NCI-H1694 treated with DMSO at 0.1 percent for 48 hours (cell line): ENCODE data around the gene SLX4IP.

ENCODE experiments used
- DNase-seq: peaks from one replicate; lab custom pipeline; 2025; lab: John Stamatoyannopoulos, UW

Gene SLX4IP

DNA sequence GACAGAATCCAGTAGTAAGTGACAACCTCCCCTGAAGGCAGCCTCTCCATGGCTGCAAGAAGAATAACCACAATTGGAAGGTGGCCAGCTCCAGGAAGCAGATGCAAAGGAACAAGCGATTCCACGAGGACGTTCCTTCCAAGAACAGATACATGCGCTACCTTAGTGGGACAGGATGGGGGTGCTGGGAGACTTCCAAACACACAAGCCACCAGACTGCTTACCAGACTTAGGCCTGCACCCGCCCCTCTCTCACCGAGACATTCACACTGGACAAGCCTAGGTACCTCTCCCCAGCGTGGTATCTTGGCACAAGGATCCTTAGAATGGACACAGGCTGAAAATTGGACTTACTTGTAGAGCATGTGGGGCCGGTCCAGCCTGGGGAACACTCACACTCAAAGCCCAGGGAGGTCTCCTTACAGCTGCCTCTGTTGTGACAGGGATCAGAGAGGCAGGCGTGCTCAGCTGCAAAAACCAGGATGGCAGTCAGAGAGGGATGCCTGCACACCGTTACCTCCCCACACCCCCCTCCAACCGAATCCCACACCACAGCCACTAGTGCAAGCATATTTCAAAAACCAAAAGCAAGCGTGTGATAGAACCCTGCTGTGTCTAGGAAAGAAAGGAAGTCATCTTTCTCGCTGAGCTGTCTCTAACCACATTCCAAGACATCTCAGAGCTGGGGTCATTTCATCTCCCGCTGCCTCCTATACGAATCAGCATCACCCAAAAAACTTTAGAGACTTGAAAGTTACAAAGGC, 216.3 kb downstream of the SLX4IP start:
- DNase-seq, result no peak

DNA sequence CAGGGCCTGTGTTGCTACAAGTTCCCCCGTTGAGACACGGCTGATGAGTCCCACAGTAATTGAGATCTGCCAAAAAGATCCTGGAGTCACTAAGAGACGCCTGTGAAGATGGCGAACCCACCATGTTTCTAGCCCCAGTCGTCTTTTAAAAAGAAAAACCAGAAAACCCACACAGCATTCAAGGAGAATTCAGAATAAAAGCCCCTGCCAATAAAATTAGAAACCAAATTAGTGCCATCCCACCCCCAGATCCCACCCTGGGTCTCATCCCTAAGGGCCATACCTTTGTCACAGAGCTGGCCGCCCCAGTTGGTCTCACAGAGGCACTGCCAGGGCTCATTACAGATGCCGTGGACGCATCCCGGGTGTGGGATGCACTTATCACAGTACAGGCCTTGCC, 217.1 kb downstream of the SLX4IP start:
- DNase-seq, result no peak

DNA sequence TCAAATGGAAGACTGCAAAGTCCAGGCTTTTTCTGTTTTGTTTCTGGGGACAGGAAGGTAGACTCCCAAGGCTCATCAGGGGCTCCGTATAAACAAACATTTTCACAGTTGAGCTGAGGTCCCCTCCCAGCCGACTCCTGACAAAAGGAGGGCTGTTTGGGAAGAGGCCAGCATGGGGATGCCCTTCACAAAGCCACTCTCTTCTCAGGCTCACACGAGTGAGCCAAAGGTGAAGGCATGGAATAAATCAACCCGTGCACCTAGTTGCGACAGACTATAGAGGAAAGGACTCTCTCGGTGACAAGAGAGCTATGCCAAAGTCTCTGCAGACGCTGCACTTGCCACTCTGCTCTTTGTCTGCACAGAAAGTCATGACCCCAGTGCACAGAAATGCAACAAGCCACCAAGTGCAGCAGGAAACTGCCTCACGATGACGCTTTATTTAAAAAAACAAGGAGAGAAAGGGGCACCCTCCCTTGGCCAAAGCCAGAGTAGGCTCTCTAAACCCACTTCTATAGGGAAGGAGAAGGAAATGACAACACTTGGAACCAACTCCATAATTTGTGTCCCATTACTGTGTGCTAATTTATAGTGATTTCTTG, 217.7 kb downstream of the SLX4IP start:
- DNase-seq, result no peak

DNA sequence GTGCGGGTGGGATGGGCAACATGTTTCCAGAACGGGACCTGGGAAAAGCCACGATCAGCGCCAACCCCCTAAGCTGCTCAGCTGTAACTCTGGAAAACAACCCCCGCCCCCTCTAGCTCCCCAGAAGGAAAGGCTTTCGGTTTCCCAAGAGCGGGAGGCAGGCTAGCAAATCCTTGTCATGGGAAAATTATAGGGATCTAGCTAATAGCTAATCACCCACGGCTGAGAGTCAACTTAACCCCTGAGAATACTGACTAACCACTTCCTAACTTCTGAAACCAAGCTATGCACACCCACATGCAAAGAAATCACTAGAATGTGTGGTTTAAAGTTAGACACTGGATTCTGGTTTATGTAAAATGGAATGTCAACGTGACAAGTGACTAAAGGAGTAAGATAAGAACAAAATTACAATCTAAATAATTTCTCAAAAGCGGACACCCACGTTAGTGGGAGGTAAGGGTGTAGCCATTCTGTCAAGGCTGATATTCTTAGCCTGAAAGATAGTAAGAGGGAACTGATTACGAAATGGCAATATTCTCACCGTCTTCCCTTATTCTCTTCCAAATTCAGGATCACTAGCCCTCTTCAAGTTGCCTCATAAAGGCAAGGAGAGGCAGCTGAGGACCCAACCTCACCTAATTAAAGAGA, 218.6 kb downstream of the SLX4IP start:
- DNase-seq, result no peak

DNA sequence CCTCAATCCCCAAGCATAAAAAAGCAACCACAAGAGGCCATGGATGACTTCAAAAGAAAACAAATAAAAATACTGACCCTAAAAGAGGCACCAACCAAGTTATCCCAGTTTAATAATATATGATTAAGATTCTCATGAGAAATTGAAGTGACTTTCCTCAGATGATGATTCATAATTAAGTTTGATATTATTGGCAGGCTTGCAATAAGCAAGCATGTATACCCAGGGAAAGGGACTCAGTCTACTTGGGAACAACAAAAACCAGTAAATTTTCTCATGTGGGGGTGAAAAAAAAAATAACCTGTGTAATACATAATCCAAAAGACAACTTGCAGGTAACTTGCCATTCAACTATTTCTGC, 219.1 kb downstream of the SLX4IP start:
- no peak for DNase-seq

DNA sequence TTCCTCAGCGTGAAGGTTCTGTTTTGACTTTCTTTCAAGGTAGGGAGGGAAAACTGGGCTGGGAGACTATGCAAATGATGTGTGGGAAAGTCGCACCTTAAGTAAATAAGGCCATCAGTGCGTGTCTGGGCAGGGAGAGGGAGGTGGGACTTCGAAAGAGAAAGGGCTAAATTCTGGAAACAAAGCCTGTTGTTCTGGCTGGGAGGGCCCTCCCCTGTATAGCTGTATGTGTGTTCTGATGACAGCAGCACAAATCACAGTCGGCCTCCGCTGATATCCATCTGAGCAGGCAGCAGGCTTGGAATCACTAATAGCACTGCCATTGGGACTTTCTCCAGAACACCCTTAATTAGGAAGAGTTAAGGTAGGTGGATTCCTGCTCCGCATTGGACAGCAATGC, 219.5 kb downstream of the SLX4IP start:
- no peak for DNase-seq

DNA sequence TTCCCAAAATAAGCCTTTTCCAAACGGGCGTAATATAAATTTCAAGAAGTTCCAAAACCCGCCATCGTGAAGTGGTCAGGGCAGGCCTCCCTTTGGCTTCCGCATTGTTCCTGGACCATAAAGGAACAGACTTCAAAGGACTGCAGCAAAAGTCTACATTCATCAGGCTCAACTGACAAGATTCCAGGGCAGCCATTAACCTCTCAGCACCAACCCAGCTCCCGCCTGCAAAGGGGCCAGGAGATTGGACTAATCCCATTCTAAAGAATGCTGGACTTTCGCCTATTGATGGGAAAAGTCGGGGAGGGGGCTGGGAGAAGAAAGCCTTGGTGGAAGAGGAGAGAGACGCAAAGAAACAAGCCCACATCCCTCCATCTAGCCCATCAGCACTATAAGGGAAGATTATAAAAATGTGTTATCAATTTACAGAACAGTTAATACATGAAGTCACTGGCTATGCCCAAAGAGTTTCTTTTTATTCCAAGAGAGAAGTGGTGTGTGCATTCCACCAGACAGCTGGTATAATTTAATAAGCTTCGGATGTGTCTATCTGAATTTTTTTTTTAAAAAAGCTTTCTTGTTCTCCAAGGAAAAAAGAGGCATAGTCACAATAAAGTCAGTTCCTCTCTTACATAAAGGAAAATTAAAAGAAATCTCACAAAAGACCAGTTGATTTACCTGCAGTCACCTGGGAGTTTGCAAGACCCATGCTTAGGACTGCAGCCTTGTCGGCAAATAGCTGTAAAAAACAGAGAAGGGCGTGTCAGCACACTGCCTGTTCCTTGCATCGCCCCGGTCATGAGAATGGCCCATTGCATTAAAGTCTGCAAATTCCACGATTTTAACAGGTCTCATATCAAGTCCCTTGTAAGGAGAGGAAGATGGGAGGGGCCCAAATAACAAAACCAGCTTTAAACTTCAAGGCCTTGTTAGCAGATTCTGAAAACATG, 220.9 kb downstream of the SLX4IP start:
- no peak for DNase-seq

DNA sequence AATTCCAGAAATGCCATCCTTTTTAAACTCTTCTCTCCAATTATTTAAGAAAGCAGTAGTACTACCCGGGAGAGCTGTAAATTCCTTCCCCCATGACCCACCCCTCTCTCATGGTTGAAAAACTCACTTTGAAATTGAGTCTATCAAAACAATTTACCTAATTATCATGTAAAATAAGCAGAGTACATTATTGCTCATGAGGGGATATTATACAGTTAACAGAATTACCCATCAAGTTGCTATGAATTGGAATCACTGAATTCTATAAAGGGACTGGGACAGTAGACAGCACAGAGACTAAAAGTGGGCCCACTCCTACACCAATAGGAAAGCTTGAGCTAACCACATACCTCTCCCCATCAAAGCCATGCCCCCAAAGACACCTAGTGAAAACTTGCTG, 222.3 kb downstream of the SLX4IP start:
- no peak for DNase-seq

DNA sequence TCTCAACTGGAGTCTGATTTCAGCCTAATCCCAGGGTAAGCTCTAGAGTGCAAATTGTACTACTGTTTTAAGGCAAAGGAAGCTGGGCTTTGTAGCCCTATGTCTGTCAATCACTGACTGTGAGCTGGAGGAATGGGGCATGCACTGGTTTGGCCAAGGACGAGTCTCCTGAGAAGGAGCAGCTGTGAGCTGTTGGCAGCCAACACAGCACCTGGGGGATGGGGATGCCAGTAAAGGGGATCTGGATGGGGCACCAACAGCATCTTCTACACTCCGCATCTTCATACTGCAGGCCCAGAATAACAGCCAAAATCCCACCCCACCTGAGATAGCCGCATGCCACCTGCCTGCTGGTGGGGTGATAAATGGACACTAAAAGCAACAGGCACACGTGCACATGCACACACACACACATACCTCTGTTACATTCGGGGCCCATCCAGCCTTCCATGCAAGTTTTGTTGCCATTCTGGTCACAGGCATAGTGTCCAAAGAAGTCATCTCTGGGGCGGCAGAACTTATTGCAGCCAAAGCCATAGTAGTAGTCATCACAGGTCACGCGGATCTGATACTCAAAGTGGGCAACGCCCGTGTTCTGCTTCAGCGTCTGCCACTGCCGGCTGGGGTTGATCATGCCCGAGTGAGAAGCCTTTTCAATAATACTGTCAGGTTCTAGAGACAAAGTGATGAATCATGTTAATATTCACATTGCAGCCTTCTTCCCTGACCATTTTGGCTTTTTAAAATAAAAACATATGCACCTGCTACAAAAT, 223.1 kb downstream of the SLX4IP start:
- DNase-seq, result no peak

DNA sequence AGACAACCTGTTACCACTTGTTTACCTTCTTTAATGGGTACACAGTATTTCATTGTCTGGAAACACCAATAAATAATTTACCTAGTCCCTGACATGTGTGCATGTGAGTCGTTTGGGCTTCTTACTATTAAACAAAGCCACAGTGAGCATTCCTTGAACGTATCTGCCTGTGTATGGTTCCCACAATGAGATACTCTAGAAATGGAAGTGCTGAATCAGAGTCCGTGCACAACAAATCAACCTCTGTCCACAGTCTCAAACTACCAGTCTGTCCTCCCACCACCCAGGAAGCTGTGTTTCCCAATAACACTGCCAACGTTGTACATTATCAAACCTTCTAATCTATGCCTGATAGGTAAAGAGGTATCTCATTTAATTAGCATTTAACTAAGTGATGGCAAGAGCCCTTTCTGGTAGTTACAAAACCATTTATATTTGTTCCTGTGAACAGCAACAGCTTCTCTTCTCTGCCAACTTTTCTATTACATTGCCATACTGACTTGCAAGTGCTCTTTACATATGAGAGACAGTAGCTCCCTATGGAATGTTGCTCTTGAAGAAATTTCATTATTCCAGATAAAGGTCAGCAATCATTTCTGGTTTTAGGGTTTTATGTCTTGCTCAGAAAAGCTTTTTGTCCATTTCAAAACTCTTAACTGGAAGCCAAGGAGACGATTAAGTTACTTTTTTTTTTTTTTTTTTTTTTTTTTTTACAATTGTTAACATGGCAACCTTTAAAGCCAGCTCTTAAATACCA, 223.9 kb downstream of the SLX4IP start:
- DNase-seq, result no peak

DNA sequence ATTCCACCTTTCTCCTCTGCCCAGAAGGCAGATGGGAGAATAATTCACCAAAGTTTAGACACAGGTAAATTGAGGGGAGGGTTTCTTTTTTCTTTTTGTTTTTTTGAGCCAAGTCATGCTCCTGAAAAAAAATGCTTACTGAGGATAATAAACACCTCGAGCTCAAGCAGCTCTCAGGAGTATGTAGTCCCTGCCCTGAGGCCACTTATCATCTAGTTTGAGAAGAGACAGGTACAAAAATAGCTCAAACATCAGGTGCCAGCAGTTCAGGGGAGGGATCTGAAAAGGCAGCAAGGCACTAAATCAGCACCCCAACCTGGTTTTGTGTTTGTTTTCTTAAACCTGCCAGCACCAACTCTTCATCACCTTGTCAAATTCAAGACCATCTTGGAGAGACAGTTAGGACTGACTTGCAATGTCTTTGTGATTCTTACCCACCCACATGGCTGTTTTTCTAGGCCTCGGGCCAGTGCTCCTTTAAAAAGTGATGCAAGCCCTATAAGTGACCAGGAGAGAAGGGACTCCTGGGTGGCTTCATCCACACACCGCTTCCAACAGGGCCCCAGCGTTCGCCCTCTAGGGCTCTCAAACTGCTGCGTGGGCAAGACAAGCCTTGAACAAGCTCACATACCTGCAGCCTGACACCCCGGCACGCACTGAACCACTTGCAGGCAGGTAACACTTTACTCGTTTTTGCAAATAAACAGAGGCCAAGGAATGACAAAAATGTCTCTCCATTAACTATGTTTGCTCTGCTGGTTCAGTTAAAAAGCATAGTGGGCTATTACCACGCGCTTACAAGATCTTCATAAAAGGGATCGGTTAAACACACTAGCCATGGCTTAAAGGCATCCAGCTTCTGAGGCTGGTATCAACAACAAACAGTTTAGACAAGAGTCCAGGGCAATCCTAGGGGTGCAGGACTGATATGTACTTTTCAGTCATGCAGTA, 224.8 kb downstream of the SLX4IP start:
- DNase-seq, result no peak

DNA sequence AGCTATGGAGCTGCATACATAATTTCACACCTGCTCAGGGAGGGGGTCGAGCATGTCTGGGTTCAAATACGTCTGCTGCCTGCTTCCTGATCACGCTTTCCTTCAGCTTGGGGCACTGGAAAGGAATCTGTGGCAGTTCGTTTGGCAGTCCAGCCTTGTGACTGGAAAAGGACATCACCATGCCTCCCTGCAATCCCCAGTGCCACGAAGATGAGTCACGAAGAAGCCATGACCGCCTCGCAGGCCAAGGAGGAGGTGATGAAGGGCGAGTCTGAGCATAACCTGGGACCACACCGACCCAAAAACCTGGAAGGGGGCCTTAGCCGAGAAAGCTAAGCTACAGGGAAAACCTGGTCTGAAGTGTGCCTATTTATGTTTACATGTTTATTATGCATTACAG, 225.6 kb downstream of the SLX4IP start:
- DNase-seq, result no peak

DNA sequence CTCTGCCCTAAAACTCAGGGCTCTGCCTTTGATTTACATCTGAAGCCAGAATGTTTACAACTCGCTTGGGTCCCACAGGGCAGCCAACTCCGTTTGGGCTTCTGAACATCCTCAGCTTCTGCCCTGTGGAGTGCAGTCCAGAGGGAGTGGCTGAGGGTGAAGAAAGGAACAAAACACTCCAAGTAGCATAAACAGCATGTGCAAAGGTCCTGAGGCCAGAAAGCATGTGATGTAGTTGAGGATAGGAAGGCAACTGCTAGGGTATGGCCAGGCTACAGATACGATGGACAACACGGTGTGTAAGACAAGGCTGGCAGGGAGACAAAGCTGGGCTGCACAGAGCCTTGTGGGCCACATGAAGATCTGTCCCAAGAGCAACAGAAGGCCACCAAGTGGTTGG, 226.2 kb downstream of the SLX4IP start:
- DNase-seq, result no peak

DNA sequence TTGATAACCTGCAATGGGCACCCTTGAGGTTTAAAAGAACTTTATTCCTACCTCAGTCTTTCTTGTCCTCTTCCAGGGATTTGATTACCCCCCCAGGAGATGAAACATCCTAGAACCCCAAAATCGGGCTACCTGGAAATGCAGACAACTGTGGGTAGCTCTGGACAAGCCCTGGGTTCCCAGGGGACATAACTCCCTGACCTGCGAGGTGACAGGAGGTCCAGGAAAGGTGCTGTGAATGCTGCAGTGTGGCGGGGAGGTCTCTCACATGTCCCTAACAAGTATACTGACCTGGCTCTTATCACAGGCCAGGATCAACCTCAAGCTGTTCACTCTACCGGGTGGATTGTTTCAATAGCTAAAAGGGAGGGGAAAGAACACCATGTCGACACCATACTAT, 227.0 kb downstream of the SLX4IP start:
- DNase-seq, result no peak

DNA sequence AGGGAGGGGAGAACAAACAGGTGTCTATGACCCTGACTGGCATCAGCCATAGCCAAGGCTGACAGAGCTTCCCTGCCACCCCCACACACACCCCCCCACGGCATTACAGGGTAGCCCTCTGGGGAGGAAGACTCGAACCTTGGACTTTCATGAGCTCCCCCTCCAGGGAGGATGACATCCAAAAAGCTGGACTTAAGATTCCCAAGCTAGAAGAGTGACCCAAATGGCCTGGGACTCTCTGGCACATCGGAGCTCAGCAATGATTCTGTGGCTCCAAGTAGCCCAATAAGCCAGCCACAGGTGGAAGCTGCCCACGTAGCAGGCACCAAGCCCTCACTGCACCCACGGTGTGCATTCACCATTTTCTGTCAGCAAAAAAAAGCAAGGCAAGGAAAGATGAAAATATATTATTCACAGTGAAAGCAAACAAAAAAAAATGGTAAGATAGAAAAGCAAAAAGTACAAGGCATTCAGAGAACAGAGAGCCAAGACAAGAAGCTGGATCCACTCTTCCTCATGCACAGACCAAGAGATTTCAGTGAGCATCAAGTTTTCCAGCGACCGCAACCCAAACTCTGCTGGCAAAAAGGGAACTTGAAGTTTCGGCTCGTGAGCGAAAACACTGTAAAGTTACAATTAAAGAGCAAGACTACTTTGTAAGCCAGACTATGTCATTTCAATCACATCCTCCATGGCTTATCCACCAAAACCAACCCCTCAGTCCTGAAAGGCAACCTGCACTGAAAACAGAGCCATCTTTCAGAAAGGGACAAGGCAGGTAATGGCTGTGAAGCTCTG, 227.8 kb downstream of the SLX4IP start:
- DNase-seq, result no peak

DNA sequence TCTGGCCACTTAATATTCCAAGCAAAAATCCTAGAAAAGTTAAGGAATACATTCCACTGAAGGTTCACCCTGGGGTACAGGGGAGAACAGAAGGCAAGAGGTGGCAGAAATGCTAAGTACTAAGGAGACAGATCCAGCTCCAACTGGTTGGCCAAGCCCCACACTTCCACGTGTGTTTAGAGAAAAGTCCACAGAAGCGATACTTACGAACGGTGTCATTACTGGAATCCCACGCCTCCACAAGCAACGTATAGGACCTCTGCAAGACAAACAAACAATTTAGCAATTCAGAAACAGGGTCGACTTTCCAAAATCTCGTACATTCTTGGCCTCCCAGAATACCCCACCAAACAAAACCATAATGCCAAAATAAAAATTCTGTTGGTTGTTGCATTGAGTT, 228.7 kb downstream of the SLX4IP start:
- no peak for DNase-seq

DNA sequence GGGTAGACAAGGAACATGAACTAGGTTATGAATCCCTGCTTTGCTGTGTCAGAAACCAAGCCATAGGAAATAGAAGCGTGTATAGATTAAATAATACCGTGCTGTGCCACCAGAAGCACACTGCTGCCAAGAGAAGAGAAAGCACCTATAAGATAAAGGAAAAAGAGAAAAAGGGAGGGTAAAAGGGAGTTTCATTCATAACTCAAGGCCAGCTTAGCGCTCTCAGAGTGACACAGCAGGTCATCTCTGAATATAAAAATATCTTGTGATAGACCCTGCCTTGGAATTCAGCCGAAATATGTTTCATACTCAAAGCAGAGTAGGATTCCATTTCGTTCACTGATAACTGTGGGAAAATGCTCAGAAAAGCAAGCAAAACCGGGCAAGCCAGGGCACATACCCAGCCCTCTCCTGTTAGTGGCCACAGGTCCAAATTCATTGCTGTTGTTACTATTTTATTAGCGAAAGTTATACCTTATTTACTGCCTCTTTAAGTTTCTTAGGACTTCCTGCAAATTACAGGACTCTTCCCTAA, 230.0 kb downstream of the SLX4IP start:
- no peak for DNase-seq

DNA sequence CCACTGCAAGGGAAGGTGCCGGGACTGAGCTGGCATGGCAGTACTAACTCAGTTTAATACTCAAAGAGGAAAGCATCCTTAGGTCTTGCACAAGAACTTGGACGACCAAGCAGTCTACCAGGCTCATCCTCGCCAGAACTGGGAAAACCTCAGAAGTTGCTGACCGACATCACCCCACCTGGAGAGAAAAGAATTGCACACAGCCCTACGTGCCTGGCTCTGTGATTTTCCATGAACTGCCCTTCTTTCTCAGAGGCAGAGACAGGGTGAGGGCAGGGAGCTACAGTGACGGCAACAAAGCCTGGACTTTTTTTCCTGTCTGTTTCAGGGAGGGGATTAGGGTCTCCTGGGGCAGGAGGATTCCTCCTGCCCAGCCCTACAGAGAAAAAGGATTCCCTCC, 230.7 kb downstream of the SLX4IP start:
- DNase-seq, result no peak
